GM23338 (cell line): Measurements from ENCODE around the gene NRF1. TPM values are rescaled to one million over a fixed set of nuclear protein-coding genes. Genes with fewer than 3 reads are reported as not detected.
"Not testable (repeated sequence)": the region's sequence is repeated elsewhere in the genome, so short reads cannot be mapped to it uniquely, and the experiment has no call there.

Experiments
- ATAC-seq: fragments of 200-7000 bp; cut with Tn5 transposase; 3 replicates; pipeline ENCODE4 v1.9.1; 2020
- DNase-seq: peaks from one replicate; pipeline ENCODE4 v3.0.0-alpha.2; 2015; ENCODE audit warnings: low spot score
- H2AFZ ChIP-seq: fragments of 200-600 bp; sonication (generic); 2 replicates; pipeline ENCODE4 v1.8.0; 2016; ENCODE audit warnings: antibody characterized with exemption, mild to moderate bottlenecking, moderate library complexity
- H3F3A ChIP-seq: fragments of 200-600 bp; sonication (generic); replicated peaks from 2 replicates; pipeline ENCODE4 v1.8.0; 2017; ENCODE audit warnings: antibody characterized with exemption, mixed run types, low read depth
- H3K27ac ChIP-seq: fragments of 200-600 bp; sonication (generic); 2 replicates; pipeline ENCODE4 v1.6.1; 2016; ENCODE audit warnings: low read depth
- H3K27me3 ChIP-seq: fragments of 200-600 bp; sonication (generic); 2 replicates; pipeline ENCODE4 v1.8.0; 2016; ENCODE audit warnings: mild to moderate bottlenecking, mixed run types, moderate library complexity; ENCODE audit not compliant: insufficient read depth
- H3K36me3 ChIP-seq: fragments of 200-600 bp; sonication (generic); 2 replicates; pipeline ENCODE4 v1.8.0; 2016; ENCODE audit warnings: mild to moderate bottlenecking; ENCODE audit not compliant: insufficient read depth
- H3K4me1 ChIP-seq: fragments of 200-600 bp; sonication (generic); 2 replicates; pipeline ENCODE4 v1.8.0; 2016; ENCODE audit warnings: mild to moderate bottlenecking, moderate library complexity; ENCODE audit not compliant: insufficient read depth
- H3K4me2 ChIP-seq: fragments of 200-600 bp; sonication (generic); 2 replicates; pipeline ENCODE4 v1.7.1; 2017; ENCODE audit warnings: mixed run types
- H3K4me3 ChIP-seq: fragments of 200-600 bp; sonication (generic); 2 replicates; pipeline ENCODE4 v1.6.1; 2016; ENCODE audit warnings: mixed run types
- H3K79me2 ChIP-seq: fragments of 200-600 bp; sonication (generic); replicated peaks from 2 replicates; pipeline ENCODE4 v1.8.0; 2017; ENCODE audit warnings: mild to moderate bottlenecking; ENCODE audit not compliant: insufficient read depth
- H3K9me2 ChIP-seq: fragments of 200-600 bp; sonication (generic); 2 replicates; pipeline ENCODE4 v1.8.0; 2017; ENCODE audit not compliant: insufficient read depth
- H4K20me1 ChIP-seq: fragments of 200-600 bp; sonication (generic); replicated peaks from 2 replicates; pipeline ENCODE4 v1.8.0; 2017; ENCODE audit warnings: mild to moderate bottlenecking; ENCODE audit not compliant: insufficient read depth
- H3K27ac Mint-ChIP-seq: 2 replicates; pipeline ENCODE4 v1.8.0; 2020; ENCODE audit warnings: inconsistent platforms, mild to moderate bottlenecking, moderate library complexity, mixed read lengths
- H3K27me3 Mint-ChIP-seq: 3 replicates; pipeline ENCODE4 v1.8.0; 2022; ENCODE audit warnings: low read depth, mild to moderate bottlenecking, moderate library complexity, mixed read lengths, inconsistent platforms; ENCODE audit not compliant: insufficient read depth, poor library complexity
- H3K36me3 Mint-ChIP-seq: 3 replicates; pipeline ENCODE4 v1.8.0; 2021; ENCODE audit warnings: low read depth, mild to moderate bottlenecking, inconsistent platforms, moderate library complexity, mixed read lengths
- H3K4me1 Mint-ChIP-seq: 3 replicates; pipeline ENCODE4 v1.8.0; 2020; ENCODE audit warnings: mild to moderate bottlenecking, inconsistent platforms, mixed read lengths
- H3K4me3 Mint-ChIP-seq: 3 replicates; pipeline ENCODE4 v1.8.0; 2021; ENCODE audit warnings: moderate library complexity, mild to moderate bottlenecking, inconsistent platforms, mixed read lengths
- H3K9me3 Mint-ChIP-seq: 3 replicates; pipeline ENCODE4 v1.8.0; 2020; ENCODE audit warnings: moderate library complexity, mild to moderate bottlenecking, inconsistent platforms, mixed read lengths
- NANOG ChIP-seq: IDR thresholded peaks from 2 replicates; pipeline ENCODE4 v1.6.1; 2016; ENCODE audit warnings: antibody characterized with exemption, borderline replicate concordance
- STAT1 ChIP-seq: IDR thresholded peaks from one replicate; pipeline ENCODE4 v1.6.1; 2016; ENCODE audit warnings: antibody characterized with exemption; ENCODE audit not compliant: unreplicated experiment
- ZNF114 ChIP-seq: fragments of 250-450 bp; sonication (Bioruptor Pico); IDR thresholded peaks from 2 replicates; pipeline ENCODE4 v1.5.0; 2020; ENCODE audit warnings: mild to moderate bottlenecking, moderate library complexity
- ZNF331 ChIP-seq: fragments of 250-450 bp; sonication (Bioruptor Pico); IDR thresholded peaks from 2 replicates; pipeline ENCODE4 v1.5.0; 2020; ENCODE audit warnings: low read depth, mild to moderate bottlenecking, moderate library complexity
- polyA plus RNA-seq: library from polyadenylated mRNA; unstranded; fragments of >200 nt; fragmentation: Nextera tagmentation; extraction: Ambion mirVana; gene quantifications from 2 replicates; pipeline ENCODE4 v1.2.1, GENCODE V29; 2016
- total RNA-seq: library from RNA; depleted of rRNA; stranded (reverse); fragments of >200 nt; shearing (Covaris generic); gene quantifications from 2 replicates; pipeline ENCODE4 v1.2.3, GENCODE V29; 2014
- TF ChIP-seq, protein P1 (sequence below), 2 experiments: fragments of 200-600 bp in 1 of 2; sonication (generic) in 1 of 2; conservative IDR thresholded peaks; 2 replicates each; pipeline versions ENCODE4 v1.5.1 to v1.6.1; 2016 to 2017; ENCODE audit warnings: antibody characterized with exemption in 2 of 2, low read depth in 2 of 2, mild to moderate bottlenecking in 2 of 2, moderate library complexity in 1 of 2
- TF ChIP-seq, protein P2 (sequence below): IDR thresholded peaks from one replicate; pipeline ENCODE4 v1.6.1; 2018; ENCODE audit warnings: antibody characterized with exemption; ENCODE audit not compliant: unreplicated experiment

NRF1 gene
- total and polyA plus RNA-seq, 2 experiments from 2014 or later: 5.3 to 24.6 TPM

DNA sequence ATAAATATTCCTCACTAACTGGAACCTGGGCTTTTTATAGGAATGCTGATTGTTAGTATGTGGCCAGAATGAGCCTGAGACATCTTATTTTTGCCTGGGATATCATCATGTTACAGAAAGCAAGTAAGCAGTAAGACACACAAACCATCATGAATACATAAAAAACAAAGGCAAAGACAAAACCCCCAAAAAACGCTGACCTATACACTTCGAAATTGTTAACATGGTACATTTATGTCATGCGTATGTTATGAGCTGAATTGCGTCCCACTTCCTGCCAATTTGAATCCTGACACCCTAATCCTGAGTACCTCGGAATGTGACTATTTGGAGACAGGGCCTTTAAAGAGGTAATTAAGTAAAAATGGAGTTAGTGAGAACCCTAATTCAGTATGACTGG, 12.3 kb upstream of the NRF1 start:
- H3K9me3 Mint-ChIP-seq: no peaks in the 10 kb centered on the region; the same call in 2 of the 3 replicates
- no peaks in the 10 kb centered on the region for H4K20me1 ChIP-seq
- no peak overlapping the region for H3K4me3 ChIP-seq
- peaks cover 3% of the 10 kb centered on the region for H3K27me3 Mint-ChIP-seq
- no peaks in the 10 kb centered on the region for H3K9me2 ChIP-seq
- peaks cover 6% of the 10 kb centered on the region; the same call in 2 of the 3 replicates for H3K4me1 Mint-ChIP-seq
- H3K4me2 ChIP-seq: no peak overlapping the region
- H3F3A ChIP-seq: no peaks in the 10 kb centered on the region
- ATAC-seq: no peak
- H3K79me2 ChIP-seq: no peaks in the 10 kb centered on the region
- no peaks in the 10 kb centered on the region for H3K27me3 ChIP-seq
- peaks cover 6% of the 10 kb centered on the region; the same call in 1 of the 2 replicates for H3K4me1 ChIP-seq
- no peak overlapping the region for H3K27ac Mint-ChIP-seq
- no peaks in the 10 kb centered on the region; the same call in 2 of the 3 replicates for H3K36me3 Mint-ChIP-seq
- no peak overlapping the region for H3K4me3 Mint-ChIP-seq
- no peak overlapping the region for H3K27ac ChIP-seq
- H2AFZ ChIP-seq: no peak overlapping the region
- DNase-seq: no peak
- no peaks in the 10 kb centered on the region for H3K36me3 ChIP-seq
- TF ChIP-seq, protein P1, sequence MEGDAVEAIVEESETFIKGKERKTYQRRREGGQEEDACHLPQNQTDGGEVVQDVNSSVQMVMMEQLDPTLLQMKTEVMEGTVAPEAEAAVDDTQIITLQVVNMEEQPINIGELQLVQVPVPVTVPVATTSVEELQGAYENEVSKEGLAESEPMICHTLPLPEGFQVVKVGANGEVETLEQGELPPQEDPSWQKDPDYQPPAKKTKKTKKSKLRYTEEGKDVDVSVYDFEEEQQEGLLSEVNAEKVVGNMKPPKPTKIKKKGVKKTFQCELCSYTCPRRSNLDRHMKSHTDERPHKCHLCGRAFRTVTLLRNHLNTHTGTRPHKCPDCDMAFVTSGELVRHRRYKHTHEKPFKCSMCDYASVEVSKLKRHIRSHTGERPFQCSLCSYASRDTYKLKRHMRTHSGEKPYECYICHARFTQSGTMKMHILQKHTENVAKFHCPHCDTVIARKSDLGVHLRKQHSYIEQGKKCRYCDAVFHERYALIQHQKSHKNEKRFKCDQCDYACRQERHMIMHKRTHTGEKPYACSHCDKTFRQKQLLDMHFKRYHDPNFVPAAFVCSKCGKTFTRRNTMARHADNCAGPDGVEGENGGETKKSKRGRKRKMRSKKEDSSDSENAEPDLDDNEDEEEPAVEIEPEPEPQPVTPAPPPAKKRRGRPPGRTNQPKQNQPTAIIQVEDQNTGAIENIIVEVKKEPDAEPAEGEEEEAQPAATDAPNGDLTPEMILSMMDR (conservative IDR thresholded peaks at IDR 0.05; ENCODE audit: low read depth in 2 of 2): no peak
- no peak for TF ChIP-seq STAT1
- TF ChIP-seq NANOG: no peak
- TF ChIP-seq, protein P2, sequence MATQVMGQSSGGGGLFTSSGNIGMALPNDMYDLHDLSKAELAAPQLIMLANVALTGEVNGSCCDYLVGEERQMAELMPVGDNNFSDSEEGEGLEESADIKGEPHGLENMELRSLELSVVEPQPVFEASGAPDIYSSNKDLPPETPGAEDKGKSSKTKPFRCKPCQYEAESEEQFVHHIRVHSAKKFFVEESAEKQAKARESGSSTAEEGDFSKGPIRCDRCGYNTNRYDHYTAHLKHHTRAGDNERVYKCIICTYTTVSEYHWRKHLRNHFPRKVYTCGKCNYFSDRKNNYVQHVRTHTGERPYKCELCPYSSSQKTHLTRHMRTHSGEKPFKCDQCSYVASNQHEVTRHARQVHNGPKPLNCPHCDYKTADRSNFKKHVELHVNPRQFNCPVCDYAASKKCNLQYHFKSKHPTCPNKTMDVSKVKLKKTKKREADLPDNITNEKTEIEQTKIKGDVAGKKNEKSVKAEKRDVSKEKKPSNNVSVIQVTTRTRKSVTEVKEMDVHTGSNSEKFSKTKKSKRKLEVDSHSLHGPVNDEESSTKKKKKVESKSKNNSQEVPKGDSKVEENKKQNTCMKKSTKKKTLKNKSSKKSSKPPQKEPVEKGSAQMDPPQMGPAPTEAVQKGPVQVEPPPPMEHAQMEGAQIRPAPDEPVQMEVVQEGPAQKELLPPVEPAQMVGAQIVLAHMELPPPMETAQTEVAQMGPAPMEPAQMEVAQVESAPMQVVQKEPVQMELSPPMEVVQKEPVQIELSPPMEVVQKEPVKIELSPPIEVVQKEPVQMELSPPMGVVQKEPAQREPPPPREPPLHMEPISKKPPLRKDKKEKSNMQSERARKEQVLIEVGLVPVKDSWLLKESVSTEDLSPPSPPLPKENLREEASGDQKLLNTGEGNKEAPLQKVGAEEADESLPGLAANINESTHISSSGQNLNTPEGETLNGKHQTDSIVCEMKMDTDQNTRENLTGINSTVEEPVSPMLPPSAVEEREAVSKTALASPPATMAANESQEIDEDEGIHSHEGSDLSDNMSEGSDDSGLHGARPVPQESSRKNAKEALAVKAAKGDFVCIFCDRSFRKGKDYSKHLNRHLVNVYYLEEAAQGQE: no peak
- TF ChIP-seq ZNF114 (CRISPR knock-in tag): no peak
- no peak for TF ChIP-seq ZNF331 (CRISPR knock-in tag)

DNA sequence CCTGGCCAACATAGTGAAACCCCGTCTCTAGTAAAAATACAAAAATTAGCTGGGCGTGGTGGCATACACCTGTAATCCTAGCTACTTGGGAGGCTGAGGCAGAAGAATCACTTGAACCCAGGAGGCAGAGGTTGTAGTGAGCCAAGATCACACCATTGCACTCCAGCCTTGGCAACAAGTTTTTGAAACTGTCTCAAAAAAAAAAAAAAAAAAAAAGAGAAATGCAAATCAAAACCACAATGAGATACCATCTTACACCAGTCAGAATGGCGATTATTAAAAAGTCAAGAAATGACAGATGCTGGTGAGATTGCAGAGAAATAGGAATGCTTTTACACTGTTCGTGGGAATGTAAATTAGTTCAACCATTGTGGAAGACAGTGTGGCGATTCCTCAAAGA, 7.9 kb upstream of the NRF1 start:
- not testable (repeated sequence) for H3K27ac Mint-ChIP-seq, H3K4me1 ChIP-seq, H3K9me2 ChIP-seq, H2AFZ ChIP-seq, H3K27me3 Mint-ChIP-seq, H3K27ac ChIP-seq, DNase-seq, H3K27me3 ChIP-seq, H3K9me3 Mint-ChIP-seq, H3K4me3 Mint-ChIP-seq, H3K4me2 ChIP-seq, H3F3A ChIP-seq, H3K36me3 Mint-ChIP-seq, H3K4me3 ChIP-seq, H3K4me1 Mint-ChIP-seq, ATAC-seq, H3K79me2 ChIP-seq, H3K36me3 ChIP-seq
- H4K20me1 ChIP-seq: peaks cover 18% of the 10 kb centered on the region; the same call in 1 of the 2 replicates

DNA sequence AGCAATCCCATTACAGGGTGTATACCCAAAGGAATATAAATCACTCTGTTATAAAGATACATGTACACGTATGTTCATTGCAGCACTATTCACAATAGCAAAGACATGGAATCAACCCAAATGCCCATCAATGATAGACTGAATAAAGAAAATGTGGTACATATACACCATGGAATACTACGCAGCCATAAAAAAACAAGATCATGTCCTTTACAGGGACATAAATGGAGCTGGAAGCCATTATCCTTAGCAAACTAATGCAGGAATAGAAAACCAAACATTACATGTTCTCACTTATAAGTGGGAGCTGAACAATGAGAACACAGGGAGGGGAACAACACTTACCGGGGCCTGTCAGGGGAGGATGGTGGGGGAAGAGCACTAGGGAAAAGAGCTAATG, 7.5 kb upstream of the NRF1 start:
- H3K36me3 Mint-ChIP-seq, H3K4me3 Mint-ChIP-seq, H3K79me2 ChIP-seq, H3K4me1 Mint-ChIP-seq, H3K4me1 ChIP-seq, H3K9me3 Mint-ChIP-seq, ATAC-seq, H3K4me2 ChIP-seq, H3K36me3 ChIP-seq, H3K27ac Mint-ChIP-seq, H3K27ac ChIP-seq, H3K27me3 Mint-ChIP-seq, H2AFZ ChIP-seq, H3K27me3 ChIP-seq, DNase-seq, H3F3A ChIP-seq, H3K9me2 ChIP-seq, H3K4me3 ChIP-seq: not testable (repeated sequence)
- H4K20me1 ChIP-seq: peaks cover 20% of the 10 kb centered on the region; the same call in 1 of the 2 replicates
